NCI-H345 (cell line): Measurements from ENCODE around the gene AHCY.
"Not testable (repeated sequence)": the region's sequence is repeated elsewhere in the genome, so short reads cannot be mapped to it uniquely, and the experiment has no call there.

ENCODE experiments used
- DNase-seq: peaks from one replicate; lab custom pipeline; 2025; lab: John Stamatoyannopoulos, UW

Gene AHCY

DNA sequence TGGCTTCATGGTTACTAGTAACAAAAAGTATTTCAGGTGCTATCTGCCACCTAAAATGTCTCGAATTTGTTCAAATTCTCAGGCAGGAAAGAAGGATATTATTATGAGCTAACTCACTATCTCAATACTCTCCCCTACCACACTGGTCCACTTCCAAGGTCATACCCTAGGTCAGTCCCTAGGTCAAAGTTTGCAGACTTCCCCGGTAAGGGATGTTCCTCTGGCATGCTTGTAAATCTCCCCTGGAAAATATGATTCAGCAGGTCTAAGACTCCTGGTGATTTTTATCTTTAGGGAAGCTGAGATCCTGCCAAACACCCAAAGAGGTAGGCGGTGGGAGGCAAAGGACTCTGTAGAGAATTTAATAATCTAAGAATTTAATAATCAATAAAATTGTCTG lies 6.7 kb downstream of the AHCY start:
- DNase-seq = no peak

DNA sequence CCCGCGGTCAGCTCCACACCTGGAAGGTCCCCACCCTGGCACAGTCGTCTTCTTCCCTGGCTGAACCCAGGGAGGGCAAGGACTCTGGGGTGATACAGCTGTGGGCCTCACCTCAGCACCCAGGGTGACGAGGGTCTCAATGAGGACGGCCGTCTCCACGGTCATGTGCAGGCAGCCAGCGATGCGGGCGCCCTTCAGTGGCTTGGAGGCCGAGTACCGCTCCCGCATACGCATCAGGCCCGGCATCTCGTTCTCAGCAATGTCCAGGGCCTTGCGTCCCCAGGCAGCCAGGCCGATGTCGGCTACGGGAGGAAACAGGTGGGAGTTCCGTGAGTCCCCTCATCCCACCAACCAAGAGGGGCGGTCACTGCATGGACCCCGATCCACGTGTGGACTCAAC lies 7.9 kb downstream of the AHCY start:
- DNase-seq = no peak

DNA sequence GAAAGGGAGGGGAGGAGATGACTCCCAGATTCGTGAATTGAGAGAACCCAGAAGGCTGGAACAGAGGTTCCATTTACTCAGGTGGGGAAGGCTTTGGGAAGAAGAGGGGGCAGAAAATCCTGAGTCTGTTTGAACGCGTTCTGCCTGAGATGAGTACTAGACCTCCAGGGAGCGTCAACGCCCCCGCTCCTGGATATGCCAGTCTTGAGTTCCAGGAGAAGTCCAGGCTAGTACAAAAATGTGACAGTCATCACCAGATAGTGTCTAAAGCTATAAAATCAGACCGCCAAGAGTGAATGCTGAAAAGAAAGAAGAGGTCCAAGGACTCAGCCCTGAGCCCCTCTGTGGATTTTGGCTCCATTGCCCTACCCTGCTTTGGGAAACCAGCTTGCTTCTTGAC lies 8.6 kb downstream of the AHCY start:
- no peak for DNase-seq

GRCh38 chr20:34293589-34293988 lies 9.6 kb downstream of the AHCY start:
- DNase-seq = no peak

GRCh38 chr20:34293119-34293518 lies 10.0 kb downstream of the AHCY start:
- DNase-seq = no peak

- DNase-seq = no peak
Observed at GRCh38 chr20:34292496-34292895, 10.7 kb downstream of the AHCY start.

DNA sequence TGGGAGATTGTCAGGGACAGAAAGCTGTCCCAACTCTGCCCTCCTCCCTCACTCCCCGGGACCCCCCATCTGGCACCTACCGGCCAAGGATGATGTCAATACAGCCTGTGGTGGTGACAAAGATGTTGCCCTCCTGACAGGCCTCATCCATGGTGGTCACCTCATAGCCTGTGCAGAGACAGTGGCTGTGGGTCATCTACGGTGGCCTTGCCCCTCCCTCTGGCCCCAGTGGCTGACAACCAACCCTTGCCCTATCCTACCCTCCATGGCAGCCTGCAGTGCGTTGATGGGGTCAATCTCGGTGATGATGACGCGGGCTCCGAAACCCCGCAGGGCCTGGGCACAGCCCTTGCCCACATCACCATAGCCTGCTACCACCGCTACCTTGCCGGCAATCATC lies 12.7 kb downstream of the AHCY start:
- no peak for DNase-seq

- DNase-seq = not testable (repeated sequence)
Observed at GRCh38 chr20:34287500-34287899, 15.7 kb downstream of the AHCY start.

DNA sequence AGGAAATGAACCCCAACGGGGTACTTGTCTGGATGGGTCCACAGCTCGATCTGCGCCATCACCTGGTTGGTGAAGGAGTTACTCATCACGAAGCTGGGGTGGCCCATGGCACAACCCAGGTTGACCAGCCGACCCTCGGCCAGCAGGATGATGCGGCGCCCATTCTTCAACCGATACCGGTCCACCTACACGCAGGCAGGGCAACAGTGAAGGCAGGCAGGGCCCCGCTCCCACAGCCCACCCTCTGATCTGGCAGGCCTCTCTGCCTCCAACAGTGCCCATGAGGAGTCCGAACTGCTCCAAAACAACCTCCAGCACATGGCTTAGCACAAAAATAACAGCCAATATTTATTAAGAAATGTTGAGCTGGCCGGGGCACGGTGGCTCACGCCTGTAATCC lies 17.7 kb downstream of the AHCY start:
- DNase-seq = no peak

DNA sequence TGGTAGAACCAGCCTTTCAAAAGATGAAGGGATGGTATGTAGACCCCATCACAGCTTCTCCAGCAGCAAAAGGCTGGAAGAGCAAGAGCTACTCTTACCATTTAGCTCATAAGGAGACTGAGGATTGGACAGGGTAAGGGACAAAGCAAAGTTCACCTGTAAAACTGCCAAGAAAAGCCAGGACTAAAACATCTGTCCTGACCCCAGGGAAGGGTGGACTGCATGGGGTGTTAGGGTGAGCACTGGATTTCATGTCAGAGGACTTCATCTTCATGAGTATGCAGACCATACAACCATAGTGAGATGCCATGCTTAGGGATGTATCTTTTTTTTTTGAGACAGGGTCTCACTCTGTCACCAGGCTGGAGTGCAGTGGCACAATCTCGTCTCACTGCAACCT lies 19.3 kb downstream of the AHCY start:
- no peak for DNase-seq

DNA sequence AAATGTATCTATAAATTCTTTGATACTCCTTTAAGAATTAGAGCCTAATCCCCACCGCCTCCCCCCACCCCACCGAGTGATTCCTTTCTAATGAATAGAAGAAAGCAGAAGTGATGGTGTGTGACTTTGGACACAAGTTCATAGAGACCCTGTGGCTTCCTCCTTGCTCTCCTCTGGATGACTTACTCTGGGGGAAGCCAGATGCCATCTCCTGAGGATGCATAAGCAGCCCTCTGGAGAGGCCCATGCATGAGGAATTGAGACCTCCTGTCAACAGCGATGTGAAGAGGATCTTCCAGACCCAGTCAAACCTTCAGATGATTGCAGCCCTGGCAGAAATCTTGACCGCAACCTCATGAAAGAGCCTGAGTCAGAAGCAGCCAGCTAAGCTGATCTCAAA lies 21.1 kb downstream of the AHCY start:
- no peak for DNase-seq

GRCh38 chr20:34281177-34281576 lies 22.0 kb downstream of the AHCY start:
- DNase-seq = no peak

DNA sequence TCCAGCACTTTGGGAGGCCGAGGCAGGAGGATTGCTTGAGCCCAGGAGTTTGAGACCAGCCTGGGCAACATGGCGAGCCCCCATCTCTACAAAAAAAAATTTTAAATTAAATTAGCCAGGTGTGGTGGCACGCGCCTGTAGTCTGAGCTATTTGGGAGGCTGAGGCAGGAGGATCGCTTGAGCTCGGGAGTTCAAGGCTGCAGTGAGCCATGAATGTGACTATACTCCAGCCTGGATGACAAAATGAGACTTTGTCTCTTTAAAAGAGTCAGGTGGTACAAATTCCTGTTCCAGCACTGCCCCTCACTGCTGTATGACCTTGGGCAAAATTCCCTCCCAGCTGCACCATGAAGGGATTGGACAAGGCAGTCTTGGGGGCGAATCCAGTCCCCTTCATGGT lies 28.5 kb downstream of the AHCY start:
- DNase-seq = no peak

- DNase-seq = no peak
Observed at GRCh38 chr20:34271956-34272355, 31.2 kb downstream of the AHCY start.

DNA sequence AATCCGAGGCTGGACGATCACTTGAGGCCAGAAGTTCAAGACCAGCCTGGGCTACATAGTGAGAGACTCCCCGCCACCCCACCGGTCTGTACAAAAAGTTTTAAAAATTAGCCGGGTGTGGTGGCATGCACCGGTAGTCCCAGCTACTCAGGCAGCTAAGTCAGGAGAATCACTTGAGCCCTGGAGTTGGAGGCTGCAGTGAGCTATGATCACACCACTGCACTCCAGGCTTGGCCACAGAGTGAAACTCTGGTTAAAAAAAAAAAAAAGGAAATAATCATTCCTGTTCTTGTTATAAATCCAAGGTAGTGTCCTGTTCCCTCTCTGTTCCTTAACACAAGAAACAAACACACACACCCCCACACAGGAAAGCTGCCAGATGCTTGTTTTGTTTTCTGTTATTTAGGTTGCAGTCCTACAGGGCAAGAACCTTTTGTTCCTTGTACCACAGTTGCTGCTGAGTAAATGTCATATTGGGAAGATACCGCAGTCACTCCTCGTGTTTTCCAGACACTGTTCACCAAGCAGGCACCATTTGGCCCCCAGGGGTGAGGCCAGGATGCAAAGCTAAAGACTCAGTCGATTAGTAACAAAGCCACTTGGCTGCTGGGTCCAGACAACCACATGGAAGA lies 33.0 kb downstream of the AHCY start:
- DNase-seq = no peak

DNA sequence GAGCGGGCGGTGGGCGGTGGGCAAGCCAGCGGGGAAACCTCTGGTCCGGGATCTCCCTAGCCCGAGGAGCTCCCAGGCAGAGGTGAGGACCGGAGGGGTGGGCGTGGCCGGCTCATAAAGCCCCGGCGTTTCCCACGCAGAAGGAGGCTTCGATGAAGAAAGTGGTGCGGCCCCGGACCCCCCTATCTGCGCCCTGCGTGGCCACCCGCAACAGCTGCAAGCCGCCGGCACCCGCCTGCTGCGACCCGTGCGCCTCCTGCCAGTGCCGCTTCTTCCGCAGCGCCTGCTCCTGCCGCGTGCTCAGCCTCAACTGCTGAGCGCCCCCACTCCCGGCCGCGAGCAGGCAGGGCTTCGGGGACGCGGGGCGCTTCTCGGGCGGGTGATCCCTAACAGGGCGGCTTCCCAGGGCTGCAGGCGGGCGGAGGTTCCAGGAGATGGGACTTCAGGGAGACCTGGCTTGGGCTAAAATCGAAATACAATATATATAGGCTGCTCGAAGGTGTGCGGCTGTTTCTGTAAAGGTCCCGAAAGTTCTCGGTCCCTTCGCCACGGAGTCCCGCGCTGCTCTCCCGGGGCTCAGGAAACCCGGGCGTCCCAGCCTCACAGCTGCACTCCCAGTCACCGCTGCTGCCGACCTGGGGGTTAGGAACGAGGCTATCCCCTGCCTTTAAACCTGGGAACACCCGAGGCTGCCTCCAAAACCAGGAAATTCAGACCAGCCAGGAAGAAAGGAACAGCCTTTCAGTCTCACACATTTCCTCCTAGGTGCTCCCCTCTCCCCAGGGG lies 34.1 kb downstream of the AHCY start:
- DNase-seq = no peak

- no peak for DNase-seq
Observed at GRCh38 chr20:34268145-34268544, 35.0 kb downstream of the AHCY start.

GRCh38 chr20:34264141-34264540 lies 39.0 kb downstream of the AHCY start:
- no peak for DNase-seq

DNA sequence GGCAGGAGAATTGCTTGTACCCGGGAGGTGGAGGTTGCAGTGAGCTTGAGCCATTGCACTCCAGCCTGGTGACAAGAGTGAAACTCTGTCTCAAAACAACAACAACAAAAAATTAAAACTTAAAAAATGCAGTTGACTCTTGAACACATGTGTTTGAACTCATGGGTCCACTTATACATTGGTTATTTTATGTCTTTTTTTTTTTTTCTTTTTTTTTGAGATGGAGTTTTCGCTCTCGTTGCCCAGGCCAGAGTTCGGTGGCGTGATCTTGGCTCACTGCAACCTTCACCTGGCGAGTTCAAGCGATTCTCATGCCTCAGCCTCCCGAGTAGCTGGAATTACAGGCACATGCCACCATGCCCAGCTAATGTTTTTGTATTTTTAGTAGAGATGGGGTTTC lies 39.7 kb downstream of the AHCY start:
- DNase-seq = not testable (repeated sequence)

GRCh38 chr20:34262488-34263288 lies 40.5 kb downstream of the AHCY start:
- DNase-seq = no peak

- no peak for DNase-seq
Observed at GRCh38 chr20:34260208-34260942, 42.8 kb downstream of the AHCY start.

DNA sequence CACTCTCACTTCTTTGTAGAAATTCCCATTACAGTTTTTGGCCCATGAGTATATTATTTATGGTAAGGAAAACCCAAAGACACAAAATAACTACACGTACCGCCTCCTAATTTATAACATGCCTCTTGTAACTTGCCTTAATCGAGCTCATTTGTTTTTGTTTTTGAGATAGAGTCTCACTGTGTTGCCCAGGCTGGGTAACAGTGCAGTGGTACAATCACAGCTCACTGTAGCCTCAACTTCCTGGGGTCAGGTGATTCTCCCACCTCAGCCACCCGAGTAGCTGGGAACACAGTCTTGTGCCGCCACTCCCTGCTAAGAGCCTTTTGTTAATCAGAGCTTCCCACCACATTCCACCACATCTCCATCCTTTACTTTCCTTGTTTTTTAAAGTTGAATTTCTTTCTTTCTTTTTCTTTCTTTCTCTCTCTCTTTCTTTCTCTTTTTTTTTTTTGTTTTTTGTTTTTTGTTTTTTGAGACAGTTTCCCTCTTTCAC lies 46.5 kb downstream of the AHCY start:
- no peak for DNase-seq
